HG03439 (cell line): ENCODE data around the gene GAB1.

ENCODE experiments used
- ATAC-seq: cut with Tn5 transposase; IDR thresholded peaks from one replicate; pipeline ENCODE4 v1.9.1; 2021; ENCODE audit warnings: mild to moderate bottlenecking, moderate library complexity; ENCODE audit not compliant: unreplicated experiment

Gene GAB1

GRCh38 chr4:143407888-143408287 is 71.2 kb downstream of the GAB1 start:
- ATAC-seq, result no peak

GRCh38 chr4:143410015-143410414 is 73.3 kb downstream of the GAB1 start:
- no peak for ATAC-seq

GRCh38 chr4:143411527-143412419 is 75.1 kb downstream of the GAB1 start:
- ATAC-seq, result no peak

- ATAC-seq, result no peak
These were observed 75.7 kb downstream of the GAB1 start for GRCh38 chr4:143412420-143412758.

GRCh38 chr4:143417679-143418403 is 81.2 kb downstream of the GAB1 start:
- peak; percentile 90 for ATAC-seq

- no peak for ATAC-seq
These were observed 83.6 kb downstream of the GAB1 start for GRCh38 chr4:143420227-143420626.

- ATAC-seq, result no peak
These were observed 84.9 kb downstream of the GAB1 start for GRCh38 chr4:143421609-143422008.

- no peak for ATAC-seq
These were observed 87.6 kb downstream of the GAB1 start for GRCh38 chr4:143424276-143424675.

- ATAC-seq, result no peak
These were observed 95.0 kb downstream of the GAB1 start for GRCh38 chr4:143431526-143432257.

GRCh38 chr4:143432258-143432591 is 95.5 kb downstream of the GAB1 start:
- no peak for ATAC-seq

- ATAC-seq, result no peak
These were observed 96.6 kb downstream of the GAB1 start for GRCh38 chr4:143433231-143433630.

GRCh38 chr4:143435955-143436354 is 99.3 kb downstream of the GAB1 start:
- no peak for ATAC-seq

- ATAC-seq, result no peak
These were observed 100.8 kb downstream of the GAB1 start for GRCh38 chr4:143437476-143437875.

GRCh38 chr4:143437937-143438336 is 101.3 kb downstream of the GAB1 start:
- ATAC-seq, result no peak

GRCh38 chr4:143438710-143439109 is 102.0 kb downstream of the GAB1 start:
- ATAC-seq, result no peak

- no peak for ATAC-seq
These were observed 104.4 kb downstream of the GAB1 start for GRCh38 chr4:143441109-143441508.

- no peak for ATAC-seq
These were observed 105.0 kb downstream of the GAB1 start for GRCh38 chr4:143441678-143442077.

GRCh38 chr4:143443728-143444127 is 107.1 kb downstream of the GAB1 start:
- ATAC-seq, result no peak

GRCh38 chr4:143451186-143451585 is 114.5 kb downstream of the GAB1 start:
- no peak for ATAC-seq

- no peak for ATAC-seq
These were observed 118.5 kb downstream of the GAB1 start for GRCh38 chr4:143455211-143455610.

- ATAC-seq, result no peak
These were observed 122.3 kb downstream of the GAB1 start for GRCh38 chr4:143458966-143459365.
